GM23248 (cell line): ENCODE data around the gene TRMT2A. TPM values are rescaled to one million over a fixed set of nuclear protein-coding genes. Genes with fewer than 3 reads are reported as not detected.

ENCODE experiments used
- DNase-seq: peaks from one replicate; pipeline ENCODE4 v3.0.0-alpha.2; 2015
- H2AFZ ChIP-seq: fragments of 200-600 bp; sonication (generic); 2 replicates; pipeline ENCODE4 v1.6.1; 2016; ENCODE audit warnings: antibody characterized with exemption
- H3F3A ChIP-seq: fragments of 200-600 bp; sonication (generic); 2 replicates; pipeline ENCODE4 v1.6.1; 2016; ENCODE audit warnings: mild to moderate bottlenecking, antibody characterized with exemption, mixed run types; ENCODE audit not compliant: insufficient read depth
- H3K27ac ChIP-seq: fragments of 200-600 bp; sonication (generic); 2 replicates; pipeline ENCODE4 v1.5.1; 2016; ENCODE audit warnings: mild to moderate bottlenecking
- H3K27me3 ChIP-seq: fragments of 200-600 bp; sonication (generic); replicated peaks from 2 replicates; pipeline ENCODE4 v1.6.1; 2016; ENCODE audit warnings: mild to moderate bottlenecking; ENCODE audit not compliant: insufficient read depth
- H3K36me3 ChIP-seq: fragments of 200-600 bp; sonication (generic); 2 replicates; pipeline ENCODE4 v1.6.1; 2016; ENCODE audit warnings: low read depth, mild to moderate bottlenecking
- H3K4me1 ChIP-seq: fragments of 200-600 bp; sonication (generic); 2 replicates; pipeline ENCODE4 v1.6.1; 2016; ENCODE audit warnings: mild to moderate bottlenecking; ENCODE audit not compliant: insufficient read depth
- H3K4me2 ChIP-seq: fragments of 200-600 bp; sonication (generic); one replicate; pipeline ENCODE4 v1.6.1; 2016; ENCODE audit warnings: mild to moderate bottlenecking; ENCODE audit not compliant: unreplicated experiment
- H3K4me3 ChIP-seq: fragments of 200-600 bp; sonication (generic); 2 replicates; pipeline ENCODE4 v1.5.1; 2016; ENCODE audit warnings: mild to moderate bottlenecking
- H3K79me2 ChIP-seq: fragments of 200-600 bp; sonication (generic); 2 replicates; pipeline ENCODE4 v1.6.1; 2016; ENCODE audit warnings: mild to moderate bottlenecking; ENCODE audit not compliant: insufficient read depth
- H3K9ac ChIP-seq: fragments of 200-600 bp; sonication (generic); 2 replicates; pipeline ENCODE4 v1.6.1; 2016; ENCODE audit warnings: mild to moderate bottlenecking
- H3K9me2 ChIP-seq: fragments of 200-600 bp; sonication (generic); 2 replicates; pipeline ENCODE4 v1.6.1; 2016; ENCODE audit warnings: mixed run types, mild to moderate bottlenecking, moderate library complexity; ENCODE audit not compliant: insufficient read depth
- H3K9me3 ChIP-seq: fragments of 200-600 bp; sonication (generic); one replicate; pipeline ENCODE4 v1.6.1; 2017; ENCODE audit warnings: low read depth
- H4K20me1 ChIP-seq: fragments of 200-600 bp; sonication (generic); 2 replicates; pipeline ENCODE4 v1.6.0; 2016; ENCODE audit not compliant: insufficient read depth
- EZH2 ChIP-seq: fragments of 200-600 bp; sonication (generic); IDR thresholded peaks from 2 replicates; pipeline ENCODE4 v1.6.1; 2018; ENCODE audit warnings: antibody characterized with exemption, mild to moderate bottlenecking; ENCODE audit not compliant: insufficient read depth, poor library complexity, severe bottlenecking
- EZH2phosphoT487 ChIP-seq: fragments of 200-600 bp; sonication (generic); IDR thresholded peaks from 2 replicates; pipeline ENCODE4 v1.6.1; 2018; ENCODE audit warnings: antibody characterized with exemption, moderate library complexity, mild to moderate bottlenecking, low read depth; ENCODE audit not compliant: insufficient read depth
- WGBS, 2 experiments: methylation state at CpG; one replicate each; pipeline ENCODE4 v1.1.6; 2015 to 2017; ENCODE audit warnings: low lambda C conversion rate in 2 of 2, low coverage in 1 of 2; ENCODE audit errors: missing lambda C conversion rate in 2 of 2; 5-methylcytosine and 5-hydroxymethylcytosine counted together
- in situ Hi-C: fragments of 300-500 bp; cut with MboI; formaldehyde crosslinking; loops from 2 replicates; pipeline ENCODE4 v1.15.0; 2020
- polyA plus RNA-seq: library from polyadenylated mRNA; unstranded; fragments of >200 nt; fragmentation: Nextera tagmentation; extraction: Ambion mirVana; gene quantifications from 2 replicates; pipeline ENCODE4 v1.2.1, GENCODE V29; 2016
- total RNA-seq: library from RNA; depleted of rRNA; stranded (reverse); fragments of >200 nt; shearing (Covaris generic); gene quantifications from 2 replicates; pipeline ENCODE4 v1.2.3, GENCODE V29; 2014

TRMT2A gene
- total and polyA plus RNA-seq, 2 experiments from 2014 or later: 42.2 to 72.0 TPM

DNA sequence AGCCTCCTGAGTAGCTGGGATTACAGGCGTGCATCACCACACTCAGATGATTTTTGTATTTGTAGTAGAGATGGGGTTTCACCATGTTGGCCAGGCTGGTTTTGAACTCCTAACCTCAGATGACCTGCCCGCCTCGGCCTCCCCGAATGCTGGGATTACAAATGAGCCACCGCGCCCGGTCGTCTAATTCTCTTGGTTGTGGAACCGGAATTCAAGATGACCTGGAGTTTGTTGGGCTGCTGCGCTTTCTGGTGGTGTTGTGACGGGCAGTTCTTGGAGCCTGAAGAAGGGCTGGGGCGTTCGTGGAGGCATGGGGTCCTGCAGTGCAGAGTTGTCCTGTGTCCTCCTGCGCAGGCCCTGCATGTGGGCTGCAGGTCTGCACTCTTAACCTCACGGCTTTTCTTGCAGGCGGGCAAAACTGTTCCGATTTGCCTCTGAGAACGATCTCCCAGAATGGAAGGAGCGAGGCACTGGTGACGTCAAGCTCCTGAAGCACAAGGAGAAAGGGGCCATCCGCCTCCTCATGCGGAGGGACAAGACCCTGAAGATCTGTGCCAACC is 4.9 kb upstream of the TRMT2A start:
- no peak overlapping the region for H3K4me2 ChIP-seq
- H3K9ac ChIP-seq: no peak overlapping the region
- H3K4me1 ChIP-seq: peaks cover 13% of the 10 kb centered on the region
- no peak for TF ChIP-seq EZH2
- no peak for TF ChIP-seq EZH2phosphoT487
- H3K4me3 ChIP-seq: no peak overlapping the region
- peaks cover 14% of the 10 kb centered on the region; the same call in 1 of the 2 replicates for H3K36me3 ChIP-seq
- no peak overlapping the region for H2AFZ ChIP-seq
- no peak overlapping the region for H3K27ac ChIP-seq
- H4K20me1 ChIP-seq: no peaks in the 10 kb centered on the region
- no peaks in the 10 kb centered on the region for H3K27me3 ChIP-seq
- no peaks in the 10 kb centered on the region for H3K9me3 ChIP-seq
- DNase-seq: no peak
- peaks cover 12% of the 10 kb centered on the region for H3F3A ChIP-seq
- in situ Hi-C loops: no loop called here
- 89 to 91% methylated on average over 22 of the region's 22 CpGs for WGBS, 2 experiments
- no peaks in the 10 kb centered on the region for H3K9me2 ChIP-seq
- H3K79me2 ChIP-seq: peaks cover 67% of the 10 kb centered on the region

DNA sequence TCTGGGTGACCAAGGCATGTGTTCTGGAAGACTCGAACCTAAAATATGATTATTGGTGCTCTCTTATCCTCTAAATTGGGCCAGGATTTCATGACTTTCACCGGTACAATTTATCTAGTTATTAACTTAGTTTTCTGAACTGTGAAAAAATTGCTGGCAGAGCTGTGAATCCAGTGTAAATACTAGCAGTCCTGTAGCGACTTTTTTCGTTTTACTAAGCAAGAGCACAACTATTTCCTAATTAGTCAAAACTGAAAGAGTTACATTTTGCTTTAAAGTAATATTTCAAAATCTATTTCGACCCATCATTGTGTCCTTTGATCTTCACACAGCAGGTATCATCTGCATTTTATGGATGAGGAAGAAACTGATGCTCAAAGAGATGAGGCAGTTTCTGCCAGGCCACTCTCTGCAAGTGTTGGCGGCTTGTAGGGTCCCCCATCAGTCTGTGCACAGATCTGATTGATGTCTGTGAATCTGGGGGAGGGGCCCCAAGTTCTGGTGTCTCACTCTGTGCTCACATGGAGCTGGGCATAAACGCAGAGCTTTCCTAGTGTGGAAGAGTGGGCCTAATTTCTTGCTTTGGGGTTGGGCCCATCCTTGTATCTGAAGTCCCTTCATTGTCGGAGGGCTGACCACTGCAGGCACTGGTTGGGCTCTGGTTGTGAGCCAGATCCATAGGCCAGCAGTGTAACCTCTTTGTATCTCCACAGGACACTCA is 1.4 kb upstream of the TRMT2A start:
- Histone ChIP-seq H3K9me3 (no peaks in the 10 kb centered on the region), H3K36me3 (peaks cover 8% of the 10 kb centered on the region; the same call in 1 of the 2 replicates), H3K79me2 (peaks cover 91% of the 10 kb centered on the region), H4K20me1 (no peaks in the 10 kb centered on the region), H3K4me2 (peak overlapping the region; percentile 94), H3K9ac (peak overlapping the region; percentile 95), H3K27ac (peak overlapping the region; percentile 64), H3K4me1 (peaks cover 13% of the 10 kb centered on the region), H3K9me2 (no peaks in the 10 kb centered on the region), H3F3A (peaks cover 12% of the 10 kb centered on the region), H2AFZ (peak overlapping the region; percentile 61; the same call in 1 of the 2 replicates), H3K27me3 (no peaks in the 10 kb centered on the region), H3K4me3 (peak overlapping the region; percentile 88)
- no peak for TF ChIP-seq EZH2phosphoT487
- TF ChIP-seq EZH2: no peak
- in situ Hi-C loops: no loop called here
- WGBS, 2 experiments: 3 to 4% methylated on average over 8 of the region's 8 CpGs
- DNase-seq: peak; percentile 27

DNA sequence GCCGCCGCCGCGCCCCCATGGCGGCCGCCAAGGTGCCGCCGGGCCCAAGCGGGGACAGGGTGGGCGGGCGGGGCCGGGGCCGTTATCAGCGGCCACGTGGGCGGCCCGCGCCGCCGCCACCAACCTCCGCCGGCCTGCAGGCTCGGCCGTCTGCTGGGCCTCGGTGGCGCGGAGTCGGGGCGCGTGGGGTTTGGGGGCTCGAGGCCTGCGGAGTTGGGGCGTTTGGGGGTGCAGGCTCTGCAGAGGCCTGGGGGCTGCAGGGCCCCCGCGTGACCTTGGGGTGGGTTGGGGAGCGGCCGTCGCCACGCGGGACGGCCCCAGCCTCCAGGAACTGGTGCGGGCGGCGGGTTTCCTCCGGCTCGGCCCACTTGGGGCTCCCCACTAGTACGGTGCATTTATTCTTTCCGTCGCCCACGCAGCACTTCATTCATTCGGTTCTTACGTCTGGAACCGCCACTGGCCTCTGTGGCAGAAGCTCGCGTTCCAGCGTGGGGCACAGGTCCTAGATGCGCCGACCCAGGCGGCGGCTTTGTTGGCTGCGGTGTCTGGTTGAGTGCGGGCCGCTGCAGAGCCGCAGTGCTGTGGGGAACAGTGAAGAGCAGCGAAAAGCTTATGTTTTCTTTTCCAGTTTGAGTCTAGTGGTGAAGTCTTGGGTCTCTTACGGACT is 740 bp upstream of the TRMT2A start:
- no peaks in the 10 kb centered on the region for H3K27me3 ChIP-seq
- H3K27ac ChIP-seq: peak overlapping the region; percentile 64
- peak; percentile 80 for DNase-seq
- WGBS, 2 experiments: 0 to 1% methylated on average over 26 to 37 of the region's 66 CpGs
- H3K36me3 ChIP-seq: peaks cover 8% of the 10 kb centered on the region; the same call in 1 of the 2 replicates
- peaks cover 13% of the 10 kb centered on the region for H3K4me1 ChIP-seq
- H3F3A ChIP-seq: peaks cover 12% of the 10 kb centered on the region
- H3K9me3 ChIP-seq: no peaks in the 10 kb centered on the region
- TF ChIP-seq EZH2 (no peak), EZH2phosphoT487 (no peak)
- H3K9me2 ChIP-seq: no peaks in the 10 kb centered on the region
- peak overlapping the region; percentile 95 for H3K9ac ChIP-seq
- peak overlapping the region; percentile 61; the same call in 1 of the 2 replicates for H2AFZ ChIP-seq
- H3K79me2 ChIP-seq: peaks cover 91% of the 10 kb centered on the region
- peak overlapping the region; percentile 88 for H3K4me3 ChIP-seq
- in situ Hi-C loops: no loop called here
- peak overlapping the region; percentile 94 for H3K4me2 ChIP-seq
- H4K20me1 ChIP-seq: no peaks in the 10 kb centered on the region

DNA sequence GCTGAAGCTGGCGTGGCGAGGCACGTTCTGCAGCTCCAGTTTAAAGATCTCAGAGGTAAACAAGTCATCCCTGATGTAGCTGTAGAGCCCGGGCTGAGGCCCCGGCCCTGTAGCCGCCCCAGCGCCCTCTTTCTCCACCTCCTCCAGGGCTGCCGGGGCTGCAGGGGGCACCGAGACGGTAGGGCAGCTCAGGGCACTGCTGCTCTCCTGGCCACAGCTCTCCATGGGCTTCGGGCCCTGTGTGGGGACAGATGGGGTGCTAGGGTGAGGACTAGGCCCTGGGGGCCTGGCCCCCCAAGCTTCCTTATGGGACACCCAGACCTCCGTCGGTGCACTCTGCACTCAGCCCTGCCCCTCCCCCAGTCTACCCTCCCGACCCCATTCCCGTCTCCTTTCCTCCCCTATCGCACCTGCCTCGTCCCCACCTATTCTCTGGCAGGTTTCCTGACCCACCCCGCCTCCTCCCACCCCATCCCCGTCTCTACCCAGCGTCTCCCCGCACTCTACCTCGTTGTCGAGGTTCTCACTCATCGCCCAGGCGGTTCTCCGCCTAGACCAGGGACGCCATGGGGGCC is 563 bp downstream of the TRMT2A start:
- peak overlapping the region; percentile 95 for H3K9ac ChIP-seq
- H3K4me3 ChIP-seq: peak overlapping the region; percentile 88
- H2AFZ ChIP-seq: peak overlapping the region; percentile 70
- WGBS, 2 experiments: 12 to 13% methylated on average over 22 to 27 of the region's 27 CpGs
- H3K79me2 ChIP-seq: peaks cover 78% of the 10 kb centered on the region
- peaks cover 8% of the 10 kb centered on the region; the same call in 1 of the 2 replicates for H3K36me3 ChIP-seq
- DNase-seq: peak; percentile 20
- peaks cover 13% of the 10 kb centered on the region for H3K4me1 ChIP-seq
- no peaks in the 10 kb centered on the region for H3K27me3 ChIP-seq
- peak overlapping the region; percentile 66 for H3K27ac ChIP-seq
- peak overlapping the region; percentile 76 for H3K4me2 ChIP-seq
- TF ChIP-seq EZH2phosphoT487: no peak
- TF ChIP-seq EZH2: no peak
- in situ Hi-C loops: no loop called here
- peaks cover 17% of the 10 kb centered on the region for H3F3A ChIP-seq
- no peaks in the 10 kb centered on the region for H4K20me1 ChIP-seq
- no peaks in the 10 kb centered on the region for H3K9me3 ChIP-seq
- H3K9me2 ChIP-seq: no peaks in the 10 kb centered on the region
